GM18867 (cell line): ENCODE measurements around the gene ADAMTS6.
"Not testable (repeated sequence)": the region's sequence is repeated elsewhere in the genome, so short reads cannot be mapped to it uniquely, and the experiment has no call there.

Experiments used
- ATAC-seq: cut with Tn5 transposase; IDR thresholded peaks from one replicate; pipeline ENCODE4 v1.9.1; 2021; ENCODE audit warnings: mild to moderate bottlenecking, moderate library complexity; ENCODE audit not compliant: unreplicated experiment

Gene ADAMTS6

GRCh38 chr5:65199993-65200675 lies 281.6 kb downstream of the ADAMTS6 start:
- no peak for ATAC-seq

DNA sequence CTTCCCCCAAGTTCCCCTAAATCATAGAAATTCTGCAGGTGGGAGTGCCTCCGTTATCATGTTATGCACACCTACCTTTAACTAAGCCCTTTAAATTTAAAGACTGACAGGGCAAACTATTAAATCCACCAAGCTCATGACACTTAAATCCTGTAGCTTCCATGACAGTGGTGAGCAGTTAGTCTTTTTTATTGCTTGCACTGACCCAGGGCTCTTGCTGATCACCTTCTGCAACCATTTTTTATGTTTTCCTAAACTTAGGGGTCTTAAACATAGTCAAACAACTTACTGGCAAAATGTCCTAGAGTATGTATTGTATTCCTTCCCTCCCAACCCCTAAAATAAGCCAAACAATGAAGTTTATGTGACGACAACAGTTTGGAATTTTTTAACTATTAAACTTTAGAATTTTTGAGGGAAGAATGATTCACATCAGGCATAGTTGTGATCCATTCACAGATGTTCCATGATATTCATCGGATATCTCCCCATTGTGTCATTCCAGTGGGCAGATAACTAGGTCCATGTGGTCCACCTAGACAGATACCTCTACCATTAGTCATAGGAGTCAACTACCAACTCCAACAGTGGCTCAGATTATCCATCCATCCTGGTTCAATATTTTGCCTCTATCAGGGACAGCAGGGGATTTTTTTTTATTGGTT lies 283.1 kb downstream of the ADAMTS6 start:
- ATAC-seq: no peak

- ATAC-seq: no peak
Measured at GRCh38 chr5:65197531-65198455, 283.9 kb downstream of the ADAMTS6 start.

DNA sequence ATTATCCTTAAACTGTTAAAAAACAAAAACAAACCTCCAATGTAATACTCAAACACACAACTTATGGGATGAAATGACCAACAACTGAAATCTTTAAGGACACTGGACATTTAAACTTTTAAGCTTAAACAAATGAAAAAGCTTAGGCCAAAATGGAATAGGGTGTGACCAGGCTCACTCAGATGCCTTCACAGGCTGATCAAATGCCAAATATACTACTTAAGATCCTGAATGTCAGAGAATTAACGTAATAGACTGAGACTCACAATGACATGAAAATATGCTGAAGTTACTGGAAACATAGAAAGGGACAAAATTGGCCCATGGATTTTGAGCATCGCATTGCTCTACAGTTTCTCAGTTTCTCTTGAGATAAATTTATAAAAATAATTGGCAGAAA lies 286.8 kb downstream of the ADAMTS6 start:
- ATAC-seq: no peak

GRCh38 chr5:65192331-65192730 lies 289.4 kb downstream of the ADAMTS6 start:
- ATAC-seq: no peak

- peak; percentile 40 for ATAC-seq
Measured at GRCh38 chr5:65191554-65192135, 290.1 kb downstream of the ADAMTS6 start.

- peak; percentile 58 for ATAC-seq
Measured at GRCh38 chr5:65190328-65191053, 291.2 kb downstream of the ADAMTS6 start.

GRCh38 chr5:65186646-65187227 lies 295.0 kb downstream of the ADAMTS6 start:
- ATAC-seq: no peak

GRCh38 chr5:65185468-65185867 lies 296.3 kb downstream of the ADAMTS6 start:
- no peak for ATAC-seq

GRCh38 chr5:65184780-65185179 lies 296.9 kb downstream of the ADAMTS6 start:
- no peak for ATAC-seq

DNA sequence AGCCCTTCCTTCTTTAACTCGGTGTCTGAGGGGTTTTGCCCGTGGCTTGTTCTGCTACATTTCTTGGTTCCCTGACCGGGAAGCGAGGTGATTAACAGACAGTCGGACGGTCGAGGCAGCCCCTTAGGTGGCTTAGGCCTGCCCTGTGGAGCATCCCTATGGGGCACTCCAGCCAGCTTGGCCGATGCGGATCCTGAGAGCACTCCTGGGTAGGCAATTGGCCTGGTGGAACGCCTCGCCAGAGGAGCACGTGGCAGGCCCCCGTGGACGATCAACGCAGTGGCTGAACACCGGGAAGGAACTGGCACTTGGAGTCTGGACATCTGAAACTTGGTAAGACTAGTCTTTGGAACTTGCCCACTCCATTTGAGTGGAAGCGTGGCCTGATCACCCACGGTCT lies 307.5 kb downstream of the ADAMTS6 start:
- ATAC-seq: not testable (repeated sequence)

- ATAC-seq: no peak
Measured at GRCh38 chr5:65173130-65173525, 308.6 kb downstream of the ADAMTS6 start.

- ATAC-seq: peak; percentile 100
Measured at GRCh38 chr5:65172486-65173129, 309.1 kb downstream of the ADAMTS6 start.

DNA sequence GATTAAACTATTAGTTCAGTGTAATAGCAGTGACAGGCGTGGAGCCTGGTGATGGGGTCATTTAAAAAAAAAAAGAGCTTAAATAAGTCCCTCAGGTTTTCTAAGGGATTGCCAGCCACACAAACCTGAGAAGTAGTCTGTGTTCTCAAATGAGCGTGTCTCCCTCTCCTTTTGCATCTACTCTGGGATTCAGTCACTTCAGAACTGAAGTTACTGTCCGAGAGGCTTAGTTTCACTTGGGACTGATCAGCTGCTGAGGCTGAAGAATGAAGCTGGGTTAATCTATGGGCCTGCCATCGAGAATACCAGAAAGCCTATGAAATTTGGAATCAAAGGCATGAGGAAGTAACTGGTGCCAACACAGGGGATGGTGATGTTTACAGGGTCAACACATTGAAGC lies 310.1 kb downstream of the ADAMTS6 start:
- ATAC-seq: no peak

DNA sequence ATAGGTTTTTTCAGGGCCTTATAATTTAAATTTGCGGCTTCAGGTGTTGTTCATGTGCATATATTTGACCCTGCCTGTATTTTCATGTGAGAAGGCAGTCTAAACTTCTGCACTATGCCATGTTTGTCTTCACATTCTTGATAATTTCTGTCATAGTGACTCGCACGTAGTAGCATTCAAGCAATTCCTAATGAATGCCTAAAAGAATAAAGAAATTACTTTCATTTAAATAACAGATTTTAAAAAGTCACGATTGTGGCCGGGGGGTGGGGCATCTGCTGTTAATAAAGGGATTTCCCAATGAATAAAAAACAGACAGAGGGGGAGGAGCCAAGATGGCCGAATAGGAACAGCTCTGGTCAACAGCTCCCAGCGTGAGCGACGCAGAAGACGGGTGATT lies 318.0 kb downstream of the ADAMTS6 start:
- ATAC-seq: no peak

- ATAC-seq: no peak
Measured at GRCh38 chr5:65161655-65162054, 320.1 kb downstream of the ADAMTS6 start.

GRCh38 chr5:65157906-65158603 lies 323.7 kb downstream of the ADAMTS6 start:
- no peak for ATAC-seq

- ATAC-seq: no peak
Measured at GRCh38 chr5:65156933-65157332, 324.8 kb downstream of the ADAMTS6 start.

DNA sequence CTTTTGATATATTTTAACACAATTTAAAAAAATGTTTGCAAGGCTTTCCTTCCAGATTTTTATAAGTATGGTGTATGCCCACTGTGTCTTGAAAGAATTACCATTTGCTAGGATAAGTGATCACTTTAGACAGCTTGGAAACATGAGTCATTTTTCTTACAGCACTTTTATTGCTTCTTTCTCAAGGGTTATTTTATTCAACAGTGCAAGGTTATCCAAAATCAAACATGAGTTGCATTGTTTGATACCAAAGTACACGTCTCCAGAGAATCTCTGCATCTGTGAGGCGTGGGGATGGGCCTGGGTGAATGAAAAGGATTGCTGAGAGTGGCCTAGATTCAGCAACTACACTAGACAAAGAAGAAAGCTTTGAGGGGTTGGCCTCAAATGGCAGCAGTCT lies 329.6 kb downstream of the ADAMTS6 start:
- ATAC-seq: no peak
